HEK293 (cell line): ENCODE results near the gene MCFD2.
"Not testable (repeated sequence)": the region's sequence is repeated elsewhere in the genome, so short reads cannot be mapped to it uniquely, and the experiment has no call there.

Source experiments
- CTCF ChIA-PET: fragments of 350-600 bp; formaldehyde crosslinking; extraction: SDS; loops from one replicate; lab custom pipeline; 2021; ENCODE audit warnings: antibody characterized with exemption; lab: Yijun Ruan, JAX
- POLR2A ChIA-PET: fragments of 300-600 bp; formaldehyde crosslinking; extraction: SDS; loops from one replicate; lab custom pipeline; 2020; ENCODE audit warnings: antibody characterized with exemption, inconsistent platforms; lab: Yijun Ruan, JAX
- H3K27ac ChIP-seq: fragments of 200-500 bp; sonication (Bioruptor generic); 2 replicates; pipeline ENCODE4 v1.5.1; 2014; ENCODE audit warnings: low read depth, low read length, control low read depth, inconsistent platforms; ENCODE audit errors: extremely low read depth
- H3K36me3 ChIP-seq, 2 experiments: fragments of 200-500 bp in 1 of 2; sonication (Bioruptor generic) in 1 of 2; 1 replicate in 1 of 2; 2 replicates in 1 of 2; pipeline ENCODE4 v1.5.1; 2014 to 2017; ENCODE audit warnings: inconsistent platforms in 2 of 2, low read length in 2 of 2; ENCODE audit not compliant: control insufficient read depth in 2 of 2, insufficient read depth in 1 of 2
- H3K4me1 ChIP-seq: fragments of 200-500 bp; sonication (Bioruptor generic); 2 replicates; pipeline ENCODE4 v1.5.1; 2014; ENCODE audit warnings: mild to moderate bottlenecking, low read length, inconsistent platforms; ENCODE audit not compliant: control insufficient read depth, insufficient read depth
- H3K4me3 ChIP-seq: 2 replicates; pipeline ENCODE4 v1.5.1; 2011; ENCODE audit warnings: low read depth, mild to moderate bottlenecking, control low read depth, low read length, moderate library complexity
- H3K9me3 ChIP-seq: fragments of 200-500 bp; sonication (Bioruptor generic); 2 replicates; pipeline ENCODE4 v1.5.1; 2014; ENCODE audit warnings: low read depth, low read length, inconsistent platforms; ENCODE audit not compliant: control insufficient read depth, insufficient read depth
- CTCF ChIP-seq: fragments of 450-650 bp; formaldehyde crosslinking; IDR thresholded peaks from 2 replicates; pipeline ENCODE4 v1.5.1; 2016; ENCODE audit warnings: missing biosample characterization, missing genetic modification characterization
- KLF8 ChIP-seq: fragments of 450-650 bp; formaldehyde crosslinking; IDR thresholded peaks from 2 replicates; pipeline ENCODE4 v1.5.1; 2016; ENCODE audit warnings: missing biosample characterization, missing genetic modification characterization
- KLF9 ChIP-seq: fragments of 450-650 bp; formaldehyde crosslinking; IDR thresholded peaks from 2 replicates; pipeline ENCODE4 v1.5.1; 2016; ENCODE audit warnings: missing biosample characterization, missing genetic modification characterization, low read depth
- PRDM6 ChIP-seq: fragments of 450-650 bp; formaldehyde crosslinking; IDR thresholded peaks from 2 replicates; pipeline ENCODE4 v1.5.1; 2017; ENCODE audit warnings: missing biosample characterization, missing genetic modification characterization
- SETDB1 ChIP-seq: IDR thresholded peaks from one replicate; pipeline ENCODE4 v1.6.1; 2017; ENCODE audit warnings: mild to moderate bottlenecking, low read length, moderate library complexity, mixed read lengths; ENCODE audit not compliant: insufficient read length
- TCF7L2 ChIP-seq: IDR thresholded peaks from 2 replicates; pipeline ENCODE4 v1.6.1; 2011; ENCODE audit warnings: low read depth, mild to moderate bottlenecking, inconsistent platforms, low read length, moderate library complexity, borderline replicate concordance
- YY2 ChIP-seq: fragments of 450-650 bp; formaldehyde crosslinking; IDR thresholded peaks from 2 replicates; pipeline ENCODE4 v1.5.1; 2016; ENCODE audit warnings: missing biosample characterization, missing genetic modification characterization
- ZBTB17 ChIP-seq: fragments of 450-650 bp; formaldehyde crosslinking; IDR thresholded peaks from 2 replicates; pipeline ENCODE4 v1.5.1; 2016; ENCODE audit warnings: missing biosample characterization, missing genetic modification characterization
- ZIC2 ChIP-seq: fragments of 450-650 bp; formaldehyde crosslinking; IDR thresholded peaks from 2 replicates; pipeline ENCODE4 v1.5.1; 2016; ENCODE audit warnings: missing biosample characterization, missing genetic modification characterization
- ZNF18 ChIP-seq: fragments of 450-650 bp; formaldehyde crosslinking; IDR thresholded peaks from 2 replicates; pipeline ENCODE4 v1.5.1; 2016; ENCODE audit warnings: missing biosample characterization, missing genetic modification characterization
- ZNF239 ChIP-seq: fragments of 450-650 bp; formaldehyde crosslinking; IDR thresholded peaks from 2 replicates; pipeline ENCODE4 v1.5.1; 2016; ENCODE audit warnings: missing biosample characterization, missing genetic modification characterization
- ZNF335 ChIP-seq: fragments of 450-650 bp; formaldehyde crosslinking; conservative IDR thresholded peaks from 2 replicates; pipeline ENCODE4 v1.5.1; 2016; ENCODE audit warnings: missing biosample characterization, missing genetic modification characterization
- ZNF654 ChIP-seq: fragments of 450-650 bp; formaldehyde crosslinking; IDR thresholded peaks from 2 replicates; pipeline ENCODE4 v1.5.1; 2016; ENCODE audit warnings: low read depth, missing biosample characterization, missing genetic modification characterization
- ZNF692 ChIP-seq: fragments of 450-650 bp; formaldehyde crosslinking; IDR thresholded peaks from 2 replicates; pipeline ENCODE4 v1.5.1; 2016; ENCODE audit warnings: missing biosample characterization, missing genetic modification characterization

Gene MCFD2

GRCh38 chr2:46877619-46878113 lies 37.9 kb downstream of the MCFD2 start (continued):
- peak; percentile 61 for TF ChIP-seq ZNF18 (tag by site-specific recombination)
- TF ChIP-seq ZIC2 (tag by site-specific recombination) = no peak
- peak; percentile 95 for TF ChIP-seq KLF9 (tag by site-specific recombination)
- TF ChIP-seq YY2 (tag by site-specific recombination) = no peak
- TF ChIP-seq ZNF239 (tag by site-specific recombination) = 0 out of 2 replicates have a peak, but pooled peaks have one; percentile 44
- peak; percentile 58; the same call in 1 of the 2 replicates for TF ChIP-seq KLF8 (tag by site-specific recombination)

GRCh38 chr2:46876741-46877384 lies 38.7 kb downstream of the MCFD2 start:
- no peaks in the 10 kb centered on the region for H3K9me3 ChIP-seq
- H3K4me1 ChIP-seq = peaks cover 10% of the 10 kb centered on the region
- POLR2A ChIA-PET = no interaction called here
- CTCF ChIA-PET = interaction anchor here (0.7 to 1.2 kb wide), 7 partner anchors 8 to 232 kb away, joined by 3 to 5 read pairs (median 4); no protein-coding TSS in a partner anchor
- no peak overlapping the region for H3K4me3 ChIP-seq
- H3K36me3 ChIP-seq = no peaks in the 10 kb centered on the region
- TF ChIP-seq TCF7L2 (no peak), ZBTB17 (tag by site-specific recombination) (peak; percentile 62), ZNF654 (peak; percentile 67), PRDM6 (tag by site-specific recombination) (no peak), SETDB1 (no peak), ZNF692 (tag by site-specific recombination) (0 out of 2 replicates have a peak, but pooled peaks have one; percentile 26), CTCF (tag by site-specific recombination) (peak; percentile 37; the same call in 1 of the 2 replicates), ZNF335 (peak; percentile 36)
- H3K27ac ChIP-seq = no peak overlapping the region

- not testable (repeated sequence) for H3K4me3 ChIP-seq, H3K9me3 ChIP-seq, H3K4me1 ChIP-seq, H3K36me3 ChIP-seq, H3K27ac ChIP-seq
- CTCF ChIA-PET = interaction anchor here (0.7 to 1.8 kb wide), 8 partner anchors 9 to 226 kb away, joined by 3 to 6 read pairs (median 4); no protein-coding TSS in a partner anchor
- POLR2A ChIA-PET = interaction anchor here (0.7 kb wide), 1 partner anchor 526 kb away, joined by 6 read pairs; no protein-coding TSS in a partner anchor
Observed at GRCh38 chr2:46875962-46876689, 39.5 kb downstream of the MCFD2 start.
